NCI-H510A treated with DMSO at 0.1 percent for 48 hours (cell line): ENCODE results near the gene ADAM11.
A peak's percentile ranks its signal among the peaks of the same experiment; 100 is the strongest.
"Not testable (repeated sequence)": the region's sequence is repeated elsewhere in the genome, so short reads cannot be mapped to it uniquely, and the experiment has no call there.

ENCODE experiments used
- DNase-seq: peaks from one replicate; lab custom pipeline; 2025; lab: John Stamatoyannopoulos, UW

The ADAM11 gene, protein sequence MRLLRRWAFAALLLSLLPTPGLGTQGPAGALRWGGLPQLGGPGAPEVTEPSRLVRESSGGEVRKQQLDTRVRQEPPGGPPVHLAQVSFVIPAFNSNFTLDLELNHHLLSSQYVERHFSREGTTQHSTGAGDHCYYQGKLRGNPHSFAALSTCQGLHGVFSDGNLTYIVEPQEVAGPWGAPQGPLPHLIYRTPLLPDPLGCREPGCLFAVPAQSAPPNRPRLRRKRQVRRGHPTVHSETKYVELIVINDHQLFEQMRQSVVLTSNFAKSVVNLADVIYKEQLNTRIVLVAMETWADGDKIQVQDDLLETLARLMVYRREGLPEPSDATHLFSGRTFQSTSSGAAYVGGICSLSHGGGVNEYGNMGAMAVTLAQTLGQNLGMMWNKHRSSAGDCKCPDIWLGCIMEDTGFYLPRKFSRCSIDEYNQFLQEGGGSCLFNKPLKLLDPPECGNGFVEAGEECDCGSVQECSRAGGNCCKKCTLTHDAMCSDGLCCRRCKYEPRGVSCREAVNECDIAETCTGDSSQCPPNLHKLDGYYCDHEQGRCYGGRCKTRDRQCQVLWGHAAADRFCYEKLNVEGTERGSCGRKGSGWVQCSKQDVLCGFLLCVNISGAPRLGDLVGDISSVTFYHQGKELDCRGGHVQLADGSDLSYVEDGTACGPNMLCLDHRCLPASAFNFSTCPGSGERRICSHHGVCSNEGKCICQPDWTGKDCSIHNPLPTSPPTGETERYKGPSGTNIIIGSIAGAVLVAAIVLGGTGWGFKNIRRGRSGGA

GRCh38 chr17:44758414-44759085 is at the start of gene ADAM11:
ADAM11 (plus strand) TSS chr17:44758988; CDS start chr17:44759200, 212 bp downstream.
- no peak for DNase-seq

GRCh38 chr17:44719444-44719843 is 39.3 kb upstream of the ADAM11 start:
- DNase-seq: no peak

DNA sequence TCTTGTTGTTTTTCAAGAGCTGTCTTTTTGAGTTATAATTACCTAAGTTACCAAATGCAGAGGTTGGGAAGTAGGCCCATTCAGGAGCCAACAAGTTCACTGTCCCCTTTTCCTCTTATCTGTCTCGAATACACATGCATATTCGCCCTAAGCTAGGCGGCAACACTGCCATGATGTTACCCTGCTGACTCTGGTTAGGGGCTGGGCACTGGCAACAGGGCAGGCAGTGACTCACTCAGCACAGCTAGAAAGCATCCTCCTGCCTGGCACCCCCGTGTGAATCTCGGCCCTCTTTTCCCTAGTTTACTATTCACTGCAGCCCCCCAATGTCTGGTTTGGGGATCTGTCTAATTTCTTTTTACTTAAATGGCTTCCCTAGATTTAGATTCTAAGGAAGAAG is 36.5 kb upstream of the ADAM11 start:
- no peak for DNase-seq

GRCh38 chr17:44726121-44726520 is 32.7 kb upstream of the ADAM11 start:
- DNase-seq: not testable (repeated sequence)

GRCh38 chr17:44733753-44734152 is 25.0 kb upstream of the ADAM11 start:
- DNase-seq: peak; percentile 54

DNA sequence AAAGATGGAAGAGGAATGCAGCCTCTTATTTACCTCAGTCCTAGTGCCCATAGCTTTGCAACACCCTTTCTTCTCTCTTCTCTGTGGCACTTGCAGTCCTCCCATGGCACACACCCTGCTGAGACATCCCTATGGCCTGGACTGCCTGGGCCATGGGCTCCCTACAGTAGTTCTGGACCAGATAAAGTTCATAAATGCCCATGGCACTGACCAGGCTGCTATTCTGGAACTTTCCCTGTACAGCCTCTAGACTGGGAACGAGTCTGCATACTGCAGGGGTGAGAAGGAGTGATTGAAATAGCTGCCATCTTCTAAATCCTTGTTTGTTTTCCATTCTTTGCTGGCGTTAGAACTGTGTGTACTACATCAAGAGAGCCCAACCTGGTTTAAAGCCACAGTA is 24.5 kb upstream of the ADAM11 start:
- no peak for DNase-seq

DNA sequence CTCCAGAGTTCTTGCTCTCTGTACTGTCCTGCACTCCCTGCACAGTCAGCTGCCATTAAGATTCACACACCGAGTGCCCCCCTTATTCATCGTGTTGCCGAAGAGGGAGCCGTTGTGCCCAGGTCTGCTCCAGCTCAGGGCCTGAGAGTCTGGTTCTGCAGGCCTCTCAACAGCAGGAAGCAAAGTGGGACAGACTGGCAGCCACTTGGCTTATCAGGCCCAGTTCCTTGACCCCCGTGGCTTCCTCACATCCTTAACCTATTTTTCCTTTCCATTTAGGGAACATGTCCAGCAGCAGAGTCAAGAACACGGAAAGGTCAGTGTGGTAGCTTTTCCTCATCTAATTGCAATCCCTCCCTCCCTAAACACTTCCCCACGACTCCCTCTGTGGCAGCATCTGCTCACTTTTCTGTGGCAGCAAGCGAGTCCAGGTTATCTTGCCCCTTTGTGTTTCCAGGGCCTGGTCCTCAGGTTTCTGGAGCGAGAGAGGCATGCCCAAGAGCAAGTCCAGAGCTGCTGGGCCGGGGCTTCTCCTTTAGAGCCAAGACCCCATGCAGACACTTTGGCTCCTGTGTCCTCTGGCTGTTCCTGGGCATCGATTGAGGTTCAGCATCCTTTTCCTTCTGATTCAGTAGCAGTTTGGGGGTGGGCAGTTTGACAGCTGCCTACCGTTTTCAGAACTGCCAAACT is 22.1 kb upstream of the ADAM11 start:
- DNase-seq: no peak

GRCh38 chr17:44738214-44738906 is 20.4 kb upstream of the ADAM11 start:
- DNase-seq: no peak

DNA sequence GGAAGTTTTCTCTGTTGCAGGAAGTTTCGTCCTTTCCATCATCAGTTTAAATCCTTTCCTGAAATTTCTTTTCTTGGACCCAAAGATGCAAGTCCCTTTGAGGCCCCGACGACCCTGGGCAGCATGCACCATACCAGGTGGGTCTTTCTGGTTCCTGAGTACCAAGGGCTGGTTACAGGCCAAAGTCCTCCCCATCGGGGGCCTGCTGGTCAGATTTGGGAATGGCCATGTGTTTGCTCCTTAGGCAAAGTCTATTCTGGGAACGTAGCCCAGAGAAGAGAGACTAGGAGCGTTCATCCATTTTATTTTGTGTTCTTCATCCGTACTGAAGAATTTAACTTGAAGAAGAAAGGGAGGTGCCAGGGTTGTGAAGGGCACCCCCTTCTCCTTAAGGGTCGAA is 17.5 kb upstream of the ADAM11 start:
- no peak for DNase-seq

DNA sequence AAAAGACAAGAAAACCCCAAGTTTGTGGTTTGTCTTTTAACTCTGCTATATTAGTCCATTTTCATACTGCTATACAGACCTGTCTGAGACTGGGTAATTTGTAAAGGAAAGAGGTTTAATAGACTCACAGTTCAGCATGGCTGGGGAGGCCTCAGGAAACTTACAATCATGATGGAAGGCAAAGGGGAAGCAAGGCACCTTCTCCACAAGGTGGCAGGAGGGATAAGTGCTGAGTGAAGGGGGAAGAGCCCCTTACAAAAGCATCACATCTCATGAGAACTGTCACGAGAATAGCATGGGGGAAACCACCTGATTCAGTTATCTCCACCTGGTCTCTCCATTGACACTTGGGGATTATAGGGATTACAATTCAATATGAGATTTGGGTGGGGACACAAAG is 13.5 kb upstream of the ADAM11 start:
- no peak for DNase-seq

- DNase-seq: not testable (repeated sequence)
Observed at GRCh38 chr17:44745738-44746137, 13.1 kb upstream of the ADAM11 start.

- DNase-seq: no peak
Observed at GRCh38 chr17:44747566-44747965, 11.2 kb upstream of the ADAM11 start.

DNA sequence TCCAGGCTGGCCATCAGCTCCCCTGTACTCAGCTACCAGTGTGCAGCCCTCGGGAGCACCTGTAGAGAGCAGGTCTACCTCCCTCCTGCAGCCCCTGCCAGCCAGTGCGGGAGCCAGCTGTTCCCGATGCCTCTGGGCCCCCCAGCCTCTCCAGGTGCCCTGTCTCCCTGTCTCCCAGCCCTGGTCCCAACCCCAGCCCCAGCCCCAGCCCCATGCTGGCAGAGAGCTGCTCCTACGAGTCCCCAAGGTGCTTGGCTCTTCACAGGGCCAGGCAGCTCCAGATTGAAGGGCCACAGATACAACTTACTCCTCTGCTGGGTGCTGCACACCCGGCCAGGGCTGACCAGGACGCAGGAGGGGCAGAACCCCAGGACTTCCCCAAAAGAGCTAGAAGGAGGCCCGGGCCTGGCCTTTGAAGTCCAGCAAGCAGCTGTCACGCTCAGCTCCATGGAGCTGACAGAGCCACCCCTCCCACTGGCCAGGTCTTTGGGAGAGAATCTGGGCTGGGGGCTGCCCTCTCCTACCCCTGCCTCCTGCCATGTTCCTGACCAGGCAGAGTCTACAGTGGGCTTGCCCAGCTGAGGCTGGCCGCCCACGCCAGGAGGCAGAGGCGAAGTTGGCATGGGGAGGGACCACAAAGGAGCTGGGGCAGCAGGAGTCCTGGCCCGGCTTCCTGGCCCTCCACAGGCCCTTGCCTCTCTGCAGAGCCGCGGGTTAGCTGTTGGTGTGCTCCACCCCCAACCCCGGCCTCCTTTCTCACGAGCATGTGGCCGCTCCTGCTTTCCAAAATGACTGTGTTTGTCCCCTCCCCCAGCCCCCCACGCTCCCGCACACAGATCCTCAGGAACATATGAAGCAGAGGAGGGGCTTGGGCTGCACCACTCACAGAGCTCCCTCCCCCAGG is 9.5 kb upstream of the ADAM11 start:
- DNase-seq: no peak

- DNase-seq: no peak
Observed at GRCh38 chr17:44749980-44750318, 8.8 kb upstream of the ADAM11 start.

GRCh38 chr17:44751331-44751730 is 7.5 kb upstream of the ADAM11 start:
- DNase-seq: no peak

DNA sequence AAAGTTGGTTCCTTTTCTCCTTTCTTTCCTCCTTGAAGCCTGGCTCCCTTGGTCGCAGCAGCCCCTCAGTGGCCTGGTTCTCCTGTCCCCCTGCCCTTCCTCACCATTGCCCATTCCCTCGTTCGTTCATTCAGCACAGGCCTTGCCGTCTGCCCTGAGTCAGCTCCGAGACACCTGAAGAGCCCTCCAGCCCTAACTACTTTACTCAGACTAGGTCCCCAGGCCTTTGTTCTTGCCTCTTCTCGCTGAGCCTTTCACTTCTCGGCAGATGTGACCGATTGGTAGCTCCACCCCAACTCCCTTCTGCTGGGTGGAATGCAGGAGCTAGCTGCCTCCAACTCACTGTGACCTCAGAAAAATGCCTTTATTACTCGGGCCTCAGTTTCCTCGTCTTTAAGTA is 7.0 kb upstream of the ADAM11 start:
- no peak for DNase-seq

- DNase-seq: no peak
Observed at GRCh38 chr17:44752953-44753861, 5.6 kb upstream of the ADAM11 start.

DNA sequence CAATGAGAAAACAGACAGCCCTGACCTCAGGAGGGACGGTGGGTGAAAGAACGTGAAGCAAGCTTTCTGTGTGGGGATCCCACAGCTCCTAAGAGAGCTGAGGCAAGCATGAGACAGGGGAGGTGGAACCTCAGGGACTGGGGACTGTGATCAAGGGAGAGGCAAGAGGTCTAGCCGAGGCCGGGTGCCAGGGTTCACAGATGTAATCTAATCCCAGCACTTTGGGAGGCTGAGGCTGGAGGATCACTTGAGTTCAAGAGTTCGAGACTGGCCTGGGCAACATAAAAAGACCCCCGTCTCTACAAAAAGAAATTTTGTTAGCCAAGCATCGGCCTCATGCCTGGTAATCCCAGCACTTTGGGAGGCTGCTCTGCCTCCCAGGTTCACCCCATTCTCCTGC is 4.5 kb upstream of the ADAM11 start:
- no peak for DNase-seq

DNA sequence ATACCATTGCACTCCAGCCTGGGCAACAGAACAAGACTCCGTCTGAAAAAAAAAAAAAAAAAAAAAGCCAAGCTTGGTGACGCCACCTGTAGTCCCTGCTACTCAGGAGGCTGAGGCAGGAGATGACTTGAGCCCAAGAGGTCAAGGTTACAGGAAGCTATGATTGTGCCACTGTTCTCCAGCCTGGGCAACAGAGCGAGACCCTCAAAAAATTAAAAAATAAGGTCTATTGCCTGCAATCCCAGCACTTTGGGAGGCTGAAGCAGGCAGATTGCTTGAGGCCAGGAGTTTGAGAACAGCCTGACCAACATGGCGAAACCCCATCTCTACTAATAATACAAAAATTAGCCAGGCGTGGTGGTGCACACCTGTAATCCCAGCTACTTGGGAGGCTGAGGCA is 3.6 kb upstream of the ADAM11 start:
- not testable (repeated sequence) for DNase-seq
